Measurements from ENCODE around the gene POLN.
A peak's percentile ranks its signal among the peaks of the same experiment; 100 is the strongest.
"Not testable (repeated sequence)": the region's sequence is repeated elsewhere in the genome, so short reads cannot be mapped to it uniquely, and the experiment has no call there.

POLN gene

GRCh38 chr4:2051086-2051485 lies 190.8 kb downstream of the POLN start:
- no peak for DNase-seq

GRCh38 chr4:2049811-2050210 lies 192.1 kb downstream of the POLN start:
- DNase-seq, result no peak

GRCh38 chr4:2049381-2049780 lies 192.5 kb downstream of the POLN start:
- no peak for DNase-seq

- no peak for DNase-seq
Measured at GRCh38 chr4:2048831-2049230, 193.1 kb downstream of the POLN start.

- no peak for DNase-seq
Measured at GRCh38 chr4:2047781-2048581, 193.9 kb downstream of the POLN start.

GRCh38 chr4:2047031-2047660 lies 194.8 kb downstream of the POLN start:
- DNase-seq, result no peak

- no peak for DNase-seq
Measured at GRCh38 chr4:2046031-2046961, 195.6 kb downstream of the POLN start.

GRCh38 chr4:2045518-2045951 lies 196.4 kb downstream of the POLN start:
- DNase-seq, result no peak

- no peak for DNase-seq
Measured at GRCh38 chr4:2044542-2045517, 197.1 kb downstream of the POLN start.

GRCh38 chr4:2044119-2044485 lies 197.8 kb downstream of the POLN start:
- DNase-seq, result no peak

- no peak for DNase-seq
Measured at GRCh38 chr4:2043396-2044118, 198.4 kb downstream of the POLN start.

GRCh38 chr4:2042947-2043395 lies 198.9 kb downstream of the POLN start:
- DNase-seq, result no peak

GRCh38 chr4:2042204-2042946 lies 199.5 kb downstream of the POLN start:
- DNase-seq, result peak; percentile 22

- peak; percentile 94 for DNase-seq
Measured at GRCh38 chr4:2041239-2042130, 200.4 kb downstream of the POLN start.

- DNase-seq, result no peak
Measured at GRCh38 chr4:2040391-2041238, 201.3 kb downstream of the POLN start.

- peak; percentile 40 for DNase-seq
Measured at GRCh38 chr4:2036866-2037265, 205.1 kb downstream of the POLN start.

- DNase-seq, result no peak
Measured at GRCh38 chr4:2036327-2036726, 205.6 kb downstream of the POLN start.

- DNase-seq, result not testable (repeated sequence)
Measured at GRCh38 chr4:2031161-2031560, 210.8 kb downstream of the POLN start.

- DNase-seq, result not testable (repeated sequence)
Measured at GRCh38 chr4:2027120-2027519, 214.8 kb downstream of the POLN start.
